PC-9 (cell line): ENCODE data around the gene NCOA5. TPM values are rescaled to one million over a fixed set of nuclear protein-coding genes. Genes with fewer than 3 reads are reported as not detected.

Experiments used
- BruUV-seq: library from RNA; stranded (reverse); fragments of 400-500 nt; replicated peaks from 2 replicates; lab custom pipeline; 2021; lab: Mats Ljungman, UMichigan
- CTCF ChIA-PET: fragments of 300-600 bp; sonication (Branson Sonifier 250); formaldehyde crosslinking; loops from one replicate; lab custom pipeline; 2022; ENCODE audit warnings: antibody characterized with exemption; lab: Charles Lee
- POLR2A ChIA-PET: fragments of 300-600 bp; sonication (Branson Sonifier 250); formaldehyde crosslinking; loops from one replicate; lab custom pipeline; 2022; ENCODE audit warnings: antibody characterized with exemption; ENCODE audit not compliant: unreplicated experiment; lab: Charles Lee
- DNase-seq, 2 experiments: peaks; one replicate each; pipeline versions ENCODE4 v3.0.0 to v3.0.0-alpha.2; 2015 to 2022; ENCODE audit warnings: mixed read lengths in 1 of 2
- H2AFZ ChIP-seq: fragments of 200-600 bp; sonication (generic); 2 replicates; pipeline ENCODE4 v1.8.1; 2017; ENCODE audit warnings: antibody characterized with exemption
- H3F3A ChIP-seq: fragments of 200-600 bp; sonication (generic); 2 replicates; pipeline ENCODE4 v1.8.1; 2017; ENCODE audit warnings: antibody characterized with exemption, mild to moderate bottlenecking, low read depth; ENCODE audit not compliant: insufficient read depth
- H3K27ac ChIP-seq: fragments of 200-600 bp; sonication (generic); 2 replicates; pipeline ENCODE4 v1.6.1; 2016; ENCODE audit warnings: mixed run types
- H3K27me3 ChIP-seq: fragments of 200-600 bp; sonication (generic); 2 replicates; pipeline ENCODE4 v1.6.1; 2016; ENCODE audit warnings: low read depth, mixed run types; ENCODE audit not compliant: insufficient read depth
- H3K36me3 ChIP-seq: fragments of 200-600 bp; sonication (generic); 2 replicates; pipeline ENCODE4 v1.6.1; 2016; ENCODE audit warnings: low read depth, mixed run types
- H3K4me1 ChIP-seq: fragments of 200-600 bp; sonication (generic); replicated peaks from 2 replicates; pipeline ENCODE4 v1.6.1; 2016; ENCODE audit warnings: mixed run types; ENCODE audit not compliant: insufficient read depth
- H3K4me2 ChIP-seq: fragments of 200-600 bp; sonication (generic); 2 replicates; pipeline ENCODE4 v1.6.1; 2017; ENCODE audit warnings: mixed run types
- H3K4me3 ChIP-seq: fragments of 200-600 bp; sonication (generic); 2 replicates; pipeline ENCODE4 v1.6.1; 2016; ENCODE audit warnings: mixed run types
- H3K79me2 ChIP-seq: fragments of 200-600 bp; sonication (generic); 2 replicates; pipeline ENCODE4 v1.6.1; 2017; ENCODE audit warnings: low read depth, mixed run types
- H3K9me2 ChIP-seq: fragments of 200-600 bp; sonication (generic); 2 replicates; pipeline ENCODE4 v1.8.1; 2017; ENCODE audit warnings: mild to moderate bottlenecking; ENCODE audit not compliant: insufficient read depth
- H3K9me3 ChIP-seq: fragments of 200-600 bp; sonication (generic); 2 replicates; pipeline ENCODE4 v1.8.1; 2016; ENCODE audit warnings: low read depth; ENCODE audit not compliant: insufficient read depth
- H4K20me1 ChIP-seq: fragments of 200-600 bp; sonication (generic); 2 replicates; pipeline ENCODE4 v1.8.1; 2017; ENCODE audit not compliant: insufficient read depth
- EZH2 ChIP-seq: fragments of 200-600 bp; sonication (generic); IDR thresholded peaks from 2 replicates; pipeline ENCODE4 v1.8.0; 2017; ENCODE audit warnings: antibody characterized with exemption, low read depth
- intact Hi-C: fragments of 100-400 bp; cut with micrococcal nuclease; formaldehyde crosslinking; loops from one replicate; pipeline ENCODE4 v1.10.0; 2022; ENCODE audit not compliant: unreplicated experiment
- total RNA-seq: library from RNA; stranded (reverse); gene quantifications from 2 replicates; pipeline ENCODE4 v1.2.3, GENCODE V29; 2021
- TF ChIP-seq, protein P1 (sequence below): fragments of 200-600 bp; sonication (generic); conservative IDR thresholded peaks from 2 replicates; pipeline ENCODE4 v1.6.1; 2017; ENCODE audit warnings: mixed run types, antibody characterized with exemption, mild to moderate bottlenecking, moderate library complexity

The NCOA5 gene
- total RNA-seq, 1 experiment from 2014 or later = 28.1 TPM

GRCh38 chr20:46135856-46136633 lies 46.3 kb upstream of the NCOA5 start:
- no peak overlapping the region for H2AFZ ChIP-seq
- no peak overlapping the region for H3K4me2 ChIP-seq
- H3K4me1 ChIP-seq = no peaks in the 10 kb centered on the region
- H3K36me3 ChIP-seq = no peaks in the 10 kb centered on the region
- no peaks in the 10 kb centered on the region for H4K20me1 ChIP-seq
- no peak for DNase-seq
- no peaks in the 10 kb centered on the region for H3K79me2 ChIP-seq
- ChIA-PET CTCF (interaction anchor here (0.6 kb wide), 1 partner anchor 139 kb away, joined by 3 read pairs; no protein-coding TSS in a partner anchor), POLR2A (interaction anchor here (0.6 kb wide), 1 partner anchor 86 kb away, joined by 4 read pairs; no protein-coding TSS in a partner anchor)
- intact Hi-C loops = no loop called here
- H3F3A ChIP-seq = no peaks in the 10 kb centered on the region
- no peaks in the 10 kb centered on the region for H3K9me2 ChIP-seq
- no peak overlapping the region for H3K27ac ChIP-seq
- peaks cover 92% of the 10 kb centered on the region for H3K27me3 ChIP-seq
- no peak overlapping the region for H3K4me3 ChIP-seq
- TF ChIP-seq, protein P1, sequence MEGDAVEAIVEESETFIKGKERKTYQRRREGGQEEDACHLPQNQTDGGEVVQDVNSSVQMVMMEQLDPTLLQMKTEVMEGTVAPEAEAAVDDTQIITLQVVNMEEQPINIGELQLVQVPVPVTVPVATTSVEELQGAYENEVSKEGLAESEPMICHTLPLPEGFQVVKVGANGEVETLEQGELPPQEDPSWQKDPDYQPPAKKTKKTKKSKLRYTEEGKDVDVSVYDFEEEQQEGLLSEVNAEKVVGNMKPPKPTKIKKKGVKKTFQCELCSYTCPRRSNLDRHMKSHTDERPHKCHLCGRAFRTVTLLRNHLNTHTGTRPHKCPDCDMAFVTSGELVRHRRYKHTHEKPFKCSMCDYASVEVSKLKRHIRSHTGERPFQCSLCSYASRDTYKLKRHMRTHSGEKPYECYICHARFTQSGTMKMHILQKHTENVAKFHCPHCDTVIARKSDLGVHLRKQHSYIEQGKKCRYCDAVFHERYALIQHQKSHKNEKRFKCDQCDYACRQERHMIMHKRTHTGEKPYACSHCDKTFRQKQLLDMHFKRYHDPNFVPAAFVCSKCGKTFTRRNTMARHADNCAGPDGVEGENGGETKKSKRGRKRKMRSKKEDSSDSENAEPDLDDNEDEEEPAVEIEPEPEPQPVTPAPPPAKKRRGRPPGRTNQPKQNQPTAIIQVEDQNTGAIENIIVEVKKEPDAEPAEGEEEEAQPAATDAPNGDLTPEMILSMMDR = no peak
- TF ChIP-seq EZH2 = no peak
- H3K9me3 ChIP-seq = no peaks in the 10 kb centered on the region
- no TSS peak for BruUV-seq

DNA sequence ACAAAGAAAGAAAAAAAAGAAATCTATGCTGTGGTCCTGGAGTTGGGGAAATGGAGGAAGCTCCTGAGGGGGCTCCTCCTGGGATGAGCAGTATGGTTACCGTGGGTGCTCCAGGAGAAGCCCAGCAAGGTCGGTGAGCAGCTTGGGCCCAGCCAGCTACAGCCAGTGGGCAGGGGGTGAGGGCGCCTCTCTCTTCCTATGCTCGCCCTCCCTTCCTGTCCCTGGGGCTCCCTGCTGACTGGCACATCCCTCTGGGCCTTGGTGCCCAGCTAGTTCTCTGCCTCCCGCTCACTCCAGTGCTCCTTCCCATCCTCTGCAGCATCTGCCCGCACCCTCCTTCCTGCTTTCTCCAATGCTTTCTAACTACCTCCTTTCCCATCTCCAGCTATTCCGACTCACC lies 45.0 kb upstream of the NCOA5 start:
- Histone ChIP-seq H3K79me2 (no peaks in the 10 kb centered on the region), H3K9me3 (no peaks in the 10 kb centered on the region), H3K27ac (no peak overlapping the region), H3K9me2 (no peaks in the 10 kb centered on the region), H3K4me1 (no peaks in the 10 kb centered on the region), H3F3A (no peaks in the 10 kb centered on the region), H2AFZ (no peak overlapping the region), H3K27me3 (peaks cover 92% of the 10 kb centered on the region), H4K20me1 (no peaks in the 10 kb centered on the region), H3K4me3 (no peak overlapping the region), H3K4me2 (no peak overlapping the region), H3K36me3 (no peaks in the 10 kb centered on the region)
- POLR2A ChIA-PET = interaction anchor here (0.6 kb wide), 1 partner anchor 427 kb away, joined by 5 read pairs; no protein-coding TSS in a partner anchor
- TF ChIP-seq EZH2 = no peak
- TF ChIP-seq, protein P1 = no peak
- CTCF ChIA-PET = interaction anchor here (0.6 kb wide), 1 partner anchor 985 kb away, joined by 3 read pairs; no protein-coding TSS in a partner anchor
- no TSS peak for BruUV-seq
- intact Hi-C loops = loop anchor here (5.0 kb wide), 2 partner anchors 173 to 193 kb away; partner anchors contain the start of gene CDH22
- no peak for DNase-seq

- Histone ChIP-seq H3K4me2 (no peak overlapping the region), H4K20me1 (no peaks in the 10 kb centered on the region), H3K4me3 (no peak overlapping the region), H3K36me3 (no peaks in the 10 kb centered on the region), H3K27ac (no peak overlapping the region), H3K4me1 (no peaks in the 10 kb centered on the region), H3F3A (no peaks in the 10 kb centered on the region), H3K9me3 (no peaks in the 10 kb centered on the region), H2AFZ (no peak overlapping the region), H3K27me3 (peaks cover 92% of the 10 kb centered on the region), H3K79me2 (no peaks in the 10 kb centered on the region), H3K9me2 (no peaks in the 10 kb centered on the region)
- ChIA-PET POLR2A (interaction anchor here (0.6 kb wide), 1 partner anchor 427 kb away, joined by 5 read pairs; no protein-coding TSS in a partner anchor), CTCF (interaction anchor here (0.6 kb wide), 2 partner anchors 229 to 985 kb away, joined by 3 to 4 read pairs; no protein-coding TSS in a partner anchor)
- intact Hi-C loops = loop anchor here (2.0 to 5.0 kb wide), 3 partner anchors 173 to 215 kb away; partner anchors contain the start of gene CDH22
- no peak for DNase-seq
- BruUV-seq = no TSS peak
- TF ChIP-seq, protein P1 = no peak
- TF ChIP-seq EZH2 = no peak
Observed at GRCh38 chr20:46133886-46134654, 44.3 kb upstream of the NCOA5 start.
